Prostate gland (tissue), 2 donors: Measurements from ENCODE around the gene ARID2.

Experiments
- POLR2A ChIP-seq: fragments of 450-650 bp; IDR thresholded peaks from one replicate; pipeline ENCODE4 v1.6.1; 2016; ENCODE audit warnings: antibody characterized with exemption, mild to moderate bottlenecking
- POLR2AphosphoS5 ChIP-seq: sonication (generic); formaldehyde crosslinking; IDR thresholded peaks from one replicate; pipeline ENCODE4 v1.6.1; 2017; ENCODE audit warnings: antibody characterized with exemption
- TF ChIP-seq, protein P1 (sequence below), 4 experiments: fragments of 200-600 bp in 2 of 4; fragments of 450-650 bp in 2 of 4; sonication (generic) in 2 of 4; IDR thresholded peaks; 1 replicate in 3 of 4; 2 replicates in 1 of 4; pipeline ENCODE4 v1.5.1; 2016 to 2019; ENCODE audit warnings: antibody characterized with exemption in 4 of 4, mild to moderate bottlenecking in 2 of 4, moderate library complexity in 2 of 4

DNA sequence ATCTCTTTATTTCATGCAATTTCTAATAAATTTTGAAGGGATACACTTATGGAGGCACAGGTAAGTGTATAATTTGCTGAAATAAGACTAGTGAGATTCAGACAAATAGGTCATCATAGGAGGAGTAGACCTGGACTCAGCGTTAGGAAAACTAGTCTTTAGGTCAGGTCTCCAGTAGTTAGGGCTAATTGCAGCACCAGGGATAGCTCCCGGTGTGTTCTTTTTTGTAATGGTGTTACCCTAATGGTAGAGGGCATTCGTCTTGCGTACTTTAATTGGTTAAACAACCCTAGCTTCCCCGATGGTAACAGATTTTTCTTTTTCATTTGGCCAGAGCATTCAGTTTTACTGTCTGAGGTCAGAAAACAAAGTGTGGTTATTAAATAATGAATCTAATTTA is 64.9 kb downstream of the ARID2 start:
- TF ChIP-seq POLR2AphosphoS5 (no peak), POLR2A (no peak)
- TF ChIP-seq, protein P1, sequence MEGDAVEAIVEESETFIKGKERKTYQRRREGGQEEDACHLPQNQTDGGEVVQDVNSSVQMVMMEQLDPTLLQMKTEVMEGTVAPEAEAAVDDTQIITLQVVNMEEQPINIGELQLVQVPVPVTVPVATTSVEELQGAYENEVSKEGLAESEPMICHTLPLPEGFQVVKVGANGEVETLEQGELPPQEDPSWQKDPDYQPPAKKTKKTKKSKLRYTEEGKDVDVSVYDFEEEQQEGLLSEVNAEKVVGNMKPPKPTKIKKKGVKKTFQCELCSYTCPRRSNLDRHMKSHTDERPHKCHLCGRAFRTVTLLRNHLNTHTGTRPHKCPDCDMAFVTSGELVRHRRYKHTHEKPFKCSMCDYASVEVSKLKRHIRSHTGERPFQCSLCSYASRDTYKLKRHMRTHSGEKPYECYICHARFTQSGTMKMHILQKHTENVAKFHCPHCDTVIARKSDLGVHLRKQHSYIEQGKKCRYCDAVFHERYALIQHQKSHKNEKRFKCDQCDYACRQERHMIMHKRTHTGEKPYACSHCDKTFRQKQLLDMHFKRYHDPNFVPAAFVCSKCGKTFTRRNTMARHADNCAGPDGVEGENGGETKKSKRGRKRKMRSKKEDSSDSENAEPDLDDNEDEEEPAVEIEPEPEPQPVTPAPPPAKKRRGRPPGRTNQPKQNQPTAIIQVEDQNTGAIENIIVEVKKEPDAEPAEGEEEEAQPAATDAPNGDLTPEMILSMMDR (IDR thresholded peaks at IDR 0.05): no peak
